ENCODE data around the gene GSC2.

GSC2 gene

GRCh38 chr22:19133561-19133960 lies 16.5 kb downstream of the GSC2 start:
- DNase-seq (ENCODE audit: low read depth), result no peak

- DNase-seq (ENCODE audit: low read depth), result no peak
Measured at GRCh38 chr22:19132693-19133400, 17.2 kb downstream of the GSC2 start.

GRCh38 chr22:19132153-19132552 lies 17.9 kb downstream of the GSC2 start:
- no peak for DNase-seq (ENCODE audit: low read depth)

GRCh38 chr22:19131685-19132015 lies 18.4 kb downstream of the GSC2 start:
- no peak for DNase-seq (ENCODE audit: low read depth)

- no peak for DNase-seq (ENCODE audit: low read depth)
Measured at GRCh38 chr22:19130959-19131684, 19.0 kb downstream of the GSC2 start, which contains the start of gene TSSK2. Gene TSSK2 (plus strand): TSS chr22:19131308. CDS start chr22:19131400, 92 bp downstream.

- DNase-seq (ENCODE audit: low read depth), result no peak
Measured at GRCh38 chr22:19129871-19130270, 20.2 kb downstream of the GSC2 start.

- DNase-seq (ENCODE audit: low read depth), result no peak
Measured at GRCh38 chr22:19128946-19129727, 21.0 kb downstream of the GSC2 start.

- DNase-seq (ENCODE audit: low read depth), result no peak
Measured at GRCh38 chr22:19128009-19128401, 22.1 kb downstream of the GSC2 start.

GRCh38 chr22:19127329-19128008 lies 22.6 kb downstream of the GSC2 start:
- DNase-seq (ENCODE audit: low read depth), result no peak

- no peak for DNase-seq (ENCODE audit: low read depth)
Measured at GRCh38 chr22:19126309-19127273, 23.5 kb downstream of the GSC2 start.

- no peak for DNase-seq (ENCODE audit: low read depth)
Measured at GRCh38 chr22:19125474-19126308, 24.4 kb downstream of the GSC2 start.

GRCh38 chr22:19125011-19125410 lies 25.1 kb downstream of the GSC2 start:
- no peak for DNase-seq (ENCODE audit: low read depth)

GRCh38 chr22:19124377-19124776 lies 25.7 kb downstream of the GSC2 start:
- DNase-seq (ENCODE audit: low read depth), result no peak

GRCh38 chr22:19123936-19124335 lies 26.2 kb downstream of the GSC2 start:
- no peak for DNase-seq (ENCODE audit: low read depth)

GRCh38 chr22:19122752-19123492 lies 27.2 kb downstream of the GSC2 start:
- no peak for DNase-seq (ENCODE audit: low read depth)

- DNase-seq (ENCODE audit: low read depth), result peak; percentile 97
Measured at GRCh38 chr22:19122143-19122751, 27.8 kb downstream of the GSC2 start, which contains the start of gene DGCR2. Gene DGCR2 (minus strand): TSS chr22:19122412. CDS start chr22:19122206, 206 bp downstream.

- DNase-seq (ENCODE audit: low read depth), result no peak
Measured at GRCh38 chr22:19121631-19122142, 28.4 kb downstream of the GSC2 start.

- DNase-seq (ENCODE audit: low read depth), result no peak
Measured at GRCh38 chr22:19120829-19121630, 29.1 kb downstream of the GSC2 start.

Measured in activated T-cell treated with anti-CD3 and anti-CD28 coated beads for 1 hour (primary cell).